GM18526 (cell line): ENCODE results near the gene ATP5F1A.

Experiments
- POLR2A ChIP-seq: IDR thresholded peaks from 3 replicates; pipeline ENCODE4 v1.6.1; 2011; ENCODE audit not compliant: insufficient read length; ENCODE audit errors: extremely low read depth

Gene ATP5F1A

DNA sequence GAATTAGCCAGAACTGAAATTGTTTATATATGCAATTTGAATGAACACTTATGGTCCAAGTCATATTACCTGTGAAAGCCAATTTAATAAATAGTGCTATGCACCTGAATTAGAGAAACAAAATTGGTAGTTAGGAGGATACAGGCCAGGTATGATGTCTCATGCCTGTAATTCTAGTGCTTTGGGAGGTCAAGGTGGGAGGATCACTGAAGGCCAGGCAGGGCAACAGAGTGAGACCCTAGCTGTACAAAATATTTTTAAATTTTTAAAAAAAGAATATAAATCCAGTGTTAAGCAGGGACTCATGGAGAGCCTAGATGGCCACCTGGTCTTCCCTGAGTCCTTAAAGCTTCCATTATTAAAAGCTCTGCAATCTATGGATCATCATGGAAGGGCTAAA is 18.8 kb downstream of the ATP5F1A start:
- no peak for TF ChIP-seq POLR2A

DNA sequence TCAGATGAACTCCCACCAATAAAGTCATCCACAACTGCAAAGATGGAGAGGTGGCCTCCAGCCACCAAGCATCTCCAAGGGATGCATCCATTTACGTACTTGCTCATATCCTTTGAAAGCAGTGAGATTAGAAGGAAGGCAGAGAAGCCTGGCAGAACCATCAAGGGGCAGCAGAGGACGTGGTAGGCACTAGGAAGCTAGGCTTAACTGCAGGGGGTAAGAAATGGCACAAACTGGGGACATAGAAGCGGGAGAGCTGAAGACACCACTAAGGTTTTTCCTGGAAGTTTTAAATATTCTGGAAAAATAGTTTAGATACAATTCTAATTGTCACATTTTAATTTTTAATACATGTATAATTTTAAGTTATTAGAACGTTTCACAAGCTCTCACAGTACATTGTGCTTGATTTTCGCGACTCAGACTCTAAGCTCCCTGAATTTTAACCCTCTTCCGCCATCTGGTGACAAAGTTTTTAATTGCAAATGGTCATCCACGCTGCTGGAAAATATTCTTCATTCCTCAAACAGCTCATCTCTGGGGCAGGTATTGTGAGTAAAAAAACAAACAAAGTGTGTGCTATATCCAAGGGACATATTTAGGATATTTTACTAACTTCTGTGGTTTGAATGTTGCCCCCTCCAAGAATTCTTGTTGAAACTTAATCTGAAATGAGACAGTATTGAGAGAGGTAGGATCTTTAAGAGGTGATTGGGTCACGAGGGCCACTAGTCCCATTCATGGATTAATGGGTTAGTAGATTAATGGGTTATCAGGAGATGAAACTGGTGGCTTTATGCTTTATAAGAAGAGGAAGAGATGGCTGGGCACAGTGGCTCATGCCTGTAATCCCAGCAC is 24.4 kb downstream of the ATP5F1A start:
- no peak for TF ChIP-seq POLR2A

- TF ChIP-seq POLR2A = no peak
These were observed 25.1 kb downstream of the ATP5F1A start for GRCh38 chr18:46072959-46073358.

- TF ChIP-seq POLR2A = no peak
These were observed 25.7 kb downstream of the ATP5F1A start for GRCh38 chr18:46072376-46072867.

DNA sequence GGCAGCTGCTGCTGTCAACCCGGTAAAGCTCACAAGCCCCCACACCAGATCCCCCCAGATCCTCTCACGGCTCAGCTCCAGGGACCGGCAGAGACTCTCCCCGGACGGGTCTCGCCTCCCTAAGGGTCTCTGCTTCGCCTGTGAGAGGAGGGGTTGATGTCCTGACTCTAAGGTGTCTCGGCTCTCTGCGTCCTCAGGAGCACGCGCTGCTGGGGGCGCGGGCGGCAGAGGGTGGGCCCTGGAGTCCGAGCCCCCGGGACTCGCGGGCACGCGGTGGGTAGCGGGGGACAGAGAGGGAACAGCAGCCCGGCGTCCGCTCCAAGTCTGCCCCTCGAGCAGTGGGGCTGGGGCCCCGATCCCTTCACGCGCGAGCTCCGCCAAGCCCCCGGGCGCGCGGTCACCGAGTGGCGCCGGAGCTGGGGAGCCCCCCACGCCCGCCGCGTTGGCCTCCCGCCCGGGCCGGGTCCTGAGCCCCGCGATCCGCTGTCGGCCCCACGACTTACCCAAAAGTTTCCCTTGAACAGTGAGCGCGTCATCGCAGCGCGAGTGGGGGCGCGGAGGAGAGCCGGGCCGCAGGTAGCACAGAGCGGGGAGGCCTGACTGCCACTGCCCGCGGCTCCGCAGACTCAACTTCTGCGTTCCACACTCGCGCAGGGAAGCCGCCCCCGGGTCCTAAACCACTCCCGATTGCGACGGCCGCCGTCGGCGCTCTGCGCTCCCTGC is 26.3 kb downstream of the ATP5F1A start, which contains the start of gene PSTPIP2:
Gene PSTPIP2, minus strand, starts transcription at position 608 of the 723 bp plus-strand sequence. Its CDS starts 72 bp downstream, at position 536.
- TF ChIP-seq POLR2A = no peak

GRCh38 chr18:46070815-46071652 is 27.1 kb downstream of the ATP5F1A start:
- TF ChIP-seq POLR2A = no peak

- TF ChIP-seq POLR2A = no peak
These were observed 27.9 kb downstream of the ATP5F1A start for GRCh38 chr18:46070232-46070631.

DNA sequence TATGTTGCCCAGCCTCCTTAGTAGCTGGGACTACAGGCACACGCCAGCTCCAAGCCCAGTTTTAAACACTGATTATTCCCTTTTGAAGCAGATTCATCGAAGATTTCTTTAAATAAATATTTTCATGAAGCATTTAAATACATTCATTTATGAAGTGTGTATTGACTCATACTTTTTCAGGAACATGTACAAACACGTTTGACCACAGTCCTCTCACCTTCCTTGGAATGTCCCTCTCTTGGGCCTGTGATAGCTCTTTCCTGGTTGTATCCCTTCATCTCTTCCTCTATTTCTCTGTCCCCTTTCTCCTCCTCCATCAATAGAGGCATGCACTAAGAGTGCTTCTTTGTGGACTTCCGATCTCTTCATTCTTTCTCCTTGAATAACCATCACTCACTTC is 28.6 kb downstream of the ATP5F1A start:
- TF ChIP-seq POLR2A = no peak

DNA sequence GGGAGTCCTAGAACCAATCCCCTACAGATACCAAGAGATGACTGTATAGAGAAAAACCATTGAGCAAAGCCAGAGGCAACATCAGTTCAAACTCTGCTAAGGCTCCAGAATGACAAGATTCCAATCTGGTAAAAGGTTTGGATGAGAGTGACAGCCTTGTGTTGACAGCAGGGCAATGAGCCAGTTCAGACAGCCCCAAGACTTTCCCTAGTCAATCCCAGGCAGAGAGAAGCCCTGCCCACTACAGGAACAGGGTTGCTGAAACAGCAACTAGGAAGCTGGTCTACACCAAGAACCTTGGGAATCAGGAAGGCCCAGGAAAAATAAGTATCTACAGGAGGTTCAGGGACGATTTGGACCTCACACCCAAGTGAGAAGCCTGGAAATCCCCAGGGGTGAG is 29.3 kb downstream of the ATP5F1A start:
- no peak for TF ChIP-seq POLR2A

GRCh38 chr18:46067438-46068007 is 30.6 kb downstream of the ATP5F1A start:
- TF ChIP-seq POLR2A = no peak

DNA sequence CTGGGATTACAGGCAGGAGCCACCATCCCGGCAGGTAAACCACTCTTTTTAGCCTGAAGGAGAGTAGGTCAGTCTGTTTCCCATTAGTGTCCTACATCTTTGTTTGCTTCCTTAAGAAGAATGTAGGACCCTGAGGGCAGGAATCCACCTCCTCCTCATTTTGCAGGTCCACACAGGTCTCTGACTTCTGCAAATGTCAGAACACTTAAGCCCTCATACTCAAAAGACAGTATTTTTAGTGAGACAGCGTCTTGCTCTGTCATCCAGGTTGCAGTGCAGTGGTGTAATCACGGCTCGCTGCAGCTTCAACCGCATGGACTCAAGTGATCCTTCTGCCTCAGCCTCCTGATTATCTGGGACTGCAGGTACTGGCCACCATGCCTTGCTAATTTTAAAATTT is 35.3 kb downstream of the ATP5F1A start:
- no peak for TF ChIP-seq POLR2A

GRCh38 chr18:46061796-46062195 is 36.3 kb downstream of the ATP5F1A start:
- TF ChIP-seq POLR2A = no peak

GRCh38 chr18:46061387-46061786 is 36.7 kb downstream of the ATP5F1A start:
- TF ChIP-seq POLR2A = no peak

- no peak for TF ChIP-seq POLR2A
These were observed 37.7 kb downstream of the ATP5F1A start for GRCh38 chr18:46060359-46060841.

DNA sequence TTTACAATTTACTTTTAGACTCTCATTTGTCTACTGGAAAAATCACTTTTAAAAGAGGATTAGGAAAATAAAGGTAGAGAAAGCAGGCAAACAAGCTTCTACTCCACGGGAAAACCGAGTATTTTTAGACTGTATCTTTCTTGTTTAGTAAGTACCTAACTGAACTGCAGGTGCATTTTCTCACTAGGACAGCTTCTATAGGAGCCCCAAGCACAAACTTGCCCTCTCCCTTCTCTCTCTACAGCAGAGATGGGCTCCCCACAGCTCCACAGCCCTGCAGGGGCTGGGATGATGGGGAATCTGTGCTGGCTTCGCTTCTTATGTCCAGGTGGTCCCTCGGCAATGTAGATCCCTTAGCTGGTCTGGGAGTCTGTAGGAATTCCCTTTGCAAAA is 42.3 kb downstream of the ATP5F1A start:
- no peak for TF ChIP-seq POLR2A
